ENCODE data around the gene HMSD. TPM values are rescaled to one million over a fixed set of nuclear protein-coding genes. Genes with fewer than 3 reads are reported as not detected.

The HMSD gene
- total and polyA plus RNA-seq, 2 of the 4 experiments (the other 2 are of a cell fraction), result 0.17 to 0.36 TPM

- Histone ChIP-seq H2BK15ac (ENCODE audit: low read depth, low read length) (no peak overlapping the region), H2AK9ac (replicated peaks; ENCODE audit: low read depth, low read length, poor library complexity) (no peak overlapping the region), H3K14ac (replicated peaks; ENCODE audit: low read depth, low read length) (no peak overlapping the region), H3K9ac (ENCODE audit: low read depth, low read length) (no peak overlapping the region), H3K9me3 (ENCODE audit: control insufficient read depth, insufficient read depth, low read length) (no peaks in the 10 kb centered on the region), H2BK20ac (ENCODE audit: low read depth, low read length) (no peak overlapping the region), H3K4ac (ENCODE audit: low read depth, low read length) (no peak overlapping the region), H4K5ac (ENCODE audit: low read depth, low read length) (no peak overlapping the region), H3K27ac (ENCODE audit: insufficient read depth, low read length) (no peak overlapping the region), H2BK5ac (ENCODE audit: low read depth, low read length, poor library complexity, severe bottlenecking) (no peak overlapping the region), H3K18ac (ENCODE audit: low read depth, low read length) (no peak overlapping the region), H3K56ac (ENCODE audit: extremely low read depth, insufficient read depth, low read length) (no peak overlapping the region), H4K8ac (ENCODE audit: low read depth in 2 of 2, low read length in 2 of 2) (no peak overlapping the region), H4K20me1 (ENCODE audit: insufficient read depth, low read length) (no peaks in the 10 kb centered on the region), H3K4me1 (ENCODE audit: control insufficient read depth, insufficient read depth, low read length) (no peaks in the 10 kb centered on the region), H2AFZ (replicated peaks; ENCODE audit: low read length, poor library complexity) (no peak overlapping the region), H3K79me1 (ENCODE audit: low read depth in 1 of 2, low read length in 2 of 2) (no peaks in the 10 kb centered on the region), H3K9me1 (ENCODE audit: insufficient read depth, low read length) (no peaks in the 10 kb centered on the region), H3K4me2 (ENCODE audit: low read depth, low read length) (no peak overlapping the region), H4K91ac (ENCODE audit: insufficient read depth, low read depth, low read length) (no peak overlapping the region), H3K4me3 (ENCODE audit: insufficient read depth, low read depth, low read length) (no peak overlapping the region), H2AK5ac (ENCODE audit: low read depth, low read length) (no peak overlapping the region), H3K23ac (ENCODE audit: low read depth, low read length) (no peak overlapping the region), H2BK120ac (ENCODE audit: low read depth, low read length) (no peak overlapping the region), H3K36me3 (ENCODE audit: control insufficient read depth, insufficient read depth, low read length) (no peaks in the 10 kb centered on the region), H3K27me3 (ENCODE audit: control insufficient read depth, insufficient read depth, low read length) (peaks cover 2% of the 10 kb centered on the region; the same call in 1 of the 2 replicates)
- ATAC-seq (ENCODE audit: low read depth) (no peak), DNase-seq (no peak)
- in situ Hi-C loops (cut with MboI; ENCODE audit: low sequenced_read_pairs), result no loop called here
- no TSS peak for BruUV-seq (replicated peaks)
- WGBS, 2 experiments (ENCODE audit: extremely low coverage in 2 of 2, insufficient read length in 1 of 2), result no CpG with 5 or more reads among the region's 1 CpG
- ChIA-PET CTCF (interaction anchor here (1.4 kb wide), 1 partner anchor 14 kb away, joined by 3 read pairs; no protein-coding TSS in a partner anchor), POLR2A (ENCODE audit: unreplicated experiment) (no interaction called here)
- dilution Hi-C loops (cut with HindIII; ENCODE audit: low sequenced_read_pairs, unreplicated experiment), result no loop called here
- intact Hi-C loops (cut with micrococcal nuclease), result no loop called here
- 0 out of 2 replicates have a peak, but pooled peaks have one; percentile 19 for TF ChIP-seq POLR2A (IDR thresholded peaks at IDR 0.05; ENCODE audit: low read depth, low read length)
- TF ChIP-seq BHLHE40 (IDR thresholded peaks at IDR 0.05; ENCODE audit: low read depth, low read length), result no peak
- TF ChIP-seq MAZ (IDR thresholded peaks at IDR 0.05; ENCODE audit: borderline replicate concordance, low read depth, low read length), result no peak
These were observed 45.1 kb upstream of the HMSD start for GRCh38 chr18:63903851-63904570.

Measured in IMR-90 (cell line).